HG02938 (cell line): Measurements from ENCODE around the gene TPPP2.
A peak's percentile ranks its signal among the peaks of the same experiment; 100 is the strongest.
"Not testable (repeated sequence)": the region's sequence is repeated elsewhere in the genome, so short reads cannot be mapped to it uniquely, and the experiment has no call there.

Experiments used
- ATAC-seq: cut with Tn5 transposase; IDR thresholded peaks from one replicate; pipeline ENCODE4 v1.9.1; 2021; ENCODE audit warnings: mild to moderate bottlenecking, moderate library complexity; ENCODE audit not compliant: unreplicated experiment

The TPPP2 gene

GRCh38 chr14:21029917-21030316 is at the start of gene TPPP2:
TPPP2 (plus strand) TSS chr14:21030217; CDS start chr14:21030582, 365 bp downstream.
- ATAC-seq = no peak

GRCh38 chr14:20980906-20981305 is 49.1 kb upstream of the TPPP2 start:
- ATAC-seq = no peak

GRCh38 chr14:20982646-20983369 is 47.2 kb upstream of the TPPP2 start:
- ATAC-seq = no peak

GRCh38 chr14:20985650-20986049 is 44.4 kb upstream of the TPPP2 start:
- ATAC-seq = not testable (repeated sequence)

- ATAC-seq = no peak
Observed at GRCh38 chr14:20986811-20987210, 43.2 kb upstream of the TPPP2 start.

- no peak for ATAC-seq
Observed at GRCh38 chr14:20988717-20989470, 41.1 kb upstream of the TPPP2 start.

GRCh38 chr14:20989471-20989786 is 40.6 kb upstream of the TPPP2 start:
- ATAC-seq = no peak

GRCh38 chr14:20989787-20990600 is 40.0 kb upstream of the TPPP2 start, which contains the start of gene METTL17:
METTL17 (plus strand) TSS chr14:20989980; CDS start chr14:20990003, 23 bp downstream.
- peak; percentile 94 for ATAC-seq

- ATAC-seq = no peak
Observed at GRCh38 chr14:20996521-20996920, 33.5 kb upstream of the TPPP2 start.

- ATAC-seq = no peak
Observed at GRCh38 chr14:20997115-20997514, 32.9 kb upstream of the TPPP2 start.

GRCh38 chr14:20997564-20997963 is 32.5 kb upstream of the TPPP2 start:
- ATAC-seq = no peak

GRCh38 chr14:20998139-20998538 is 31.9 kb upstream of the TPPP2 start:
- no peak for ATAC-seq

GRCh38 chr14:20998674-20999366 is 31.2 kb upstream of the TPPP2 start, which contains the start of gene SLC39A2:
SLC39A2 (plus strand) TSS chr14:20999293; CDS start chr14:20999447, 154 bp downstream.
- ATAC-seq = no peak

GRCh38 chr14:20999591-20999990 is 30.4 kb upstream of the TPPP2 start:
- ATAC-seq = no peak

- no peak for ATAC-seq
Observed at GRCh38 chr14:21001218-21001617, 28.8 kb upstream of the TPPP2 start.

- ATAC-seq = no peak
Observed at GRCh38 chr14:21003788-21004346, 26.1 kb upstream of the TPPP2 start.

GRCh38 chr14:21009721-21010120 is 20.3 kb upstream of the TPPP2 start:
- ATAC-seq = not testable (repeated sequence)

- ATAC-seq = no peak
Observed at GRCh38 chr14:21011136-21011535, 18.9 kb upstream of the TPPP2 start.

GRCh38 chr14:21014761-21015190 is 15.2 kb upstream of the TPPP2 start:
- peak; percentile 47 for ATAC-seq

- ATAC-seq = no peak
Observed at GRCh38 chr14:21015312-21015711, 14.7 kb upstream of the TPPP2 start.
